Mononuclear cell (primary cell): ENCODE results near the gene NDUFS8. TPM values are rescaled to one million over a fixed set of nuclear protein-coding genes. Genes with fewer than 3 reads are reported as not detected.

Experiments used
- H3K27me3 ChIP-seq: 2 replicates; pipeline ENCODE4 v1.6.0; 2011; ENCODE audit warnings: low read length, control low read depth; ENCODE audit not compliant: insufficient read depth
- H3K4me1 ChIP-seq: 2 replicates; pipeline ENCODE4 v1.5.1; 2011; ENCODE audit warnings: mild to moderate bottlenecking, low read length, control low read depth; ENCODE audit not compliant: insufficient read depth
- H3K4me3 ChIP-seq: 2 replicates; pipeline ENCODE4 v1.5.1; 2011; ENCODE audit warnings: mild to moderate bottlenecking, low read length, moderate library complexity
- H3K9me3 ChIP-seq: 2 replicates; pipeline ENCODE4 v1.5.1; 2011; ENCODE audit warnings: low read depth, mild to moderate bottlenecking, control low read depth, low read length
- total RNA-seq: library from RNA; depleted of rRNA; stranded (reverse); fragments of >200 nt; gene quantifications from one replicate; pipeline ENCODE4 v1.2.3, GENCODE V29; 2012

NDUFS8 gene
- total RNA-seq, 1 donor: 22.1 TPM

GRCh38 chr11:68010090-68011041, 20.1 kb upstream of the NDUFS8 start, which contains the start of gene ALDH3B1:
Gene ALDH3B1, plus strand, starts transcription at chr11:68010327. Its CDS starts 4,971 bp downstream, at chr11:68015298.
- Histone ChIP-seq H3K4me3 (peak within 1 kb of the TSS; percentile 49), H3K9me3 (no peaks in the 10 kb centered on the region), H3K4me1 (peaks cover 78% of the 10 kb centered on the region), H3K27me3 (no peaks in the 10 kb centered on the region)

DNA sequence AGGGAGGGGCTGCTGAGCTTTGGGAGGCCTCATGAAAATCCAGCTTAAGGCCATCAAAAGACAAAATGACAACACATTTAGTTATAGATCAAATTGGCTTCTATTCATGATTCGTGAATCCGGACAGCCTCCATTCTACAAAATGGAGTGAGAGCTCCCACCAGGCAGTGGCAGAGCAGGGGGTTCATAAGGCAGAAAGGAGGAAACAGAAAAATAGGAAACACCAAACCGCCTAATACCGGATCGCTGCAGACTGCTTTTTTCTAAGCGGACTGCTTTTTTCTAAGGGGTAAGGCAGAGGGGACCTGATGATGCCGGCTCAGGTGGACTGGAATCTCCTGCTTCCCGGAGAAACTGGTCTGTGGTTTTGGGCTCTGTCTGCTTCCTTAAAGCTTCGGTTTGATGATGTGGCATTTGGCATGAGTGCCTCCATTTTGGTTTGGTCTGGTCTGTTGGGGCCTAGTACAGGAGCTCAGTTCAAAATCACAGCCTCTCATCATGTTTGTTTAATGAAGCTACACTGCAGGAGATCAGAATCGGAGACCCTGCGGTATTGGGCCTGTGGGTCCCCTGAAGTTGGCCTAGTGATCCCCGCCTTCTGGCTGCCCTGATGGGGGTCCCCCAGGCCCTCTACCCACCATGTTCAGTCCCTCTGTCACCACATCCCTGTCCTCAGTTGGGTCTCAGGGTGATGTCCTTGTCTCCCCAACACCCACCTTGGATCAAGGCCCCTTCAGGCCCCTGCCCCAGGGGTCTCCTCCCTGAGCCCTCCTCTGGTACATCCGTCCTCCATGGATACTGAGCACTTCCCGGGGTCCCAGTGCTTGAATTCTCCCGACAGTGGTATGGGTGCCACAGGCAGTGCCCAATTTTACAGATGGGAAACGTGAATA, 19.2 kb upstream of the NDUFS8 start:
- H3K27me3 ChIP-seq: no peaks in the 10 kb centered on the region
- H3K9me3 ChIP-seq: no peaks in the 10 kb centered on the region
- H3K4me1 ChIP-seq: peaks cover 72% of the 10 kb centered on the region
- H3K4me3 ChIP-seq: peak overlapping the region; percentile 49

DNA sequence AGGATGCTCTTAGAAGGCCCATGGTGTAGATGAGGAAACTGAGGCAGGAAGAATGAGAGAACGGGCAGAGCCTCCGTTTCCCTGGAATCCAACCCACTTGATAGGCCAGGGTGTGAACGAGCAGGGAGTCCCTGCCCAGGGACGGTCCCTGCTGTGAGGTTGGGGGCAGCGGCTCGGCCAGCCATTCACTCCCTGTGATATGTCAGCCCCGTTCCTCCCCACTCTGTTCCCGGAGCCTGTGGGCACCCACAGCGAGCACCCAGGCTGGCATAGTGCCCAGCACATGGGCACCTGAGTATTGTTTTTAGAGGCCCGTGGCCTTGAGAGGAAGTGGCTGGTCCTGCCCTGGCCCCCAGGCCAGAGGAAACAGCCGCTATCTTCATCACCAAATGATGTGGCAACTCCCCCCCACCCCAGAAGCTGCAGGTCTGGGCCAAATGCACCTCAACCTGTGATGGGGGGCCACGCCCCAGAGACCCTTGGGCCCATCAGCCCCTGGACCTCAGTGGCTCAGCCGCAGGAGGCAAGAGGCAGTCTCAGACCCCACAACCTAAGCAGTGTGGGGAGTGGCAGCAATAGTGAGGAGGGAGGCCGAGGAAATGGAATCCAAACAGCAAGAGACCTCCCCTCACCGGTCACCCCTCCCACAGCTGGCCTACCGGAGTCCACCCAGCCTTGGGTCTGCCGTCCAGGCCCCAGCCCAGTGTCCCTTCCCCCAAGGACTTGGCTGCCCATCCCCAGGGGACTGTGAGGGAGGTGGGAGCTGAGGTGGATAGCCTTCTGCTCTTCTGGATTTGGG, 18.2 kb upstream of the NDUFS8 start:
- Histone ChIP-seq H3K4me1 (peaks cover 67% of the 10 kb centered on the region), H3K4me3 (no peak overlapping the region), H3K27me3 (no peaks in the 10 kb centered on the region), H3K9me3 (no peaks in the 10 kb centered on the region)

DNA sequence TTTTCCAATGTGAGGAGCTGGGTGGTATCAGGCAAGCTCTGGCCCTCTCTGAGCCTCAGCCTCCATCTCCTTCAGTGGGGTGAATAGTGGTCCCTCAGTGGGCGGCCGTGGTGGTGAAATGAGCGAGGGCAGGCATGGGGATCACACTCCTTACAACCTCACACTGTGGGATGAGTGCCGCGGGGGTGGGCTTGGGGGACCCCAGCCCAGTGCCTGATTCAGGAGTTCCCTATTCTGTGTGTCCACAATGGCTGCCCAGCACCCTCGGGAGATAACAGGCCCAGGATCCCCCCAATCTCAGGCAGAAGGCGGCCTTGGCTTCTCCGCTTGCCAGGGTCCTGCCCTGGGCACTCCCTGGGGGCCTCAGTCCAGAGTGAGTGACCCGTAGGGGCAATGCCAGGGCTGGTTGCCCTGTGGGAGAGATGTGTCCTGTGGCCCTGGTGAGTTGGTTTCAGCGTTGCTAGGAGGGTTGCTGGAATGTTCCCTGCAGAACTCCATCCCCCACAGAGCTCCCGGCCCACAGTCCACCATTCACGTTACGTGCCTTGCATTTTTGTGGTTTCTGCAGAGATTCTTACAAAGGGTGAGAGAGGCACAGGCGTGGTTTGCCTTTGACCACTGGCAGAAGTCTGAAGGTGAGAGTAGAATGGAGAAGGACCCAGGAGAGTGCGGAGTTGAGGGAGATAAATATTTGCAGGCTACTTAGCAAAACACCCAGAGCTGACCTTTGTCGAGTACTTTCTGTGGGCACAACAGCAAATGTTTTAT, 17.5 kb upstream of the NDUFS8 start:
- H3K4me3 ChIP-seq: no peak overlapping the region
- H3K4me1 ChIP-seq: peaks cover 65% of the 10 kb centered on the region
- no peaks in the 10 kb centered on the region for H3K9me3 ChIP-seq
- no peaks in the 10 kb centered on the region for H3K27me3 ChIP-seq

DNA sequence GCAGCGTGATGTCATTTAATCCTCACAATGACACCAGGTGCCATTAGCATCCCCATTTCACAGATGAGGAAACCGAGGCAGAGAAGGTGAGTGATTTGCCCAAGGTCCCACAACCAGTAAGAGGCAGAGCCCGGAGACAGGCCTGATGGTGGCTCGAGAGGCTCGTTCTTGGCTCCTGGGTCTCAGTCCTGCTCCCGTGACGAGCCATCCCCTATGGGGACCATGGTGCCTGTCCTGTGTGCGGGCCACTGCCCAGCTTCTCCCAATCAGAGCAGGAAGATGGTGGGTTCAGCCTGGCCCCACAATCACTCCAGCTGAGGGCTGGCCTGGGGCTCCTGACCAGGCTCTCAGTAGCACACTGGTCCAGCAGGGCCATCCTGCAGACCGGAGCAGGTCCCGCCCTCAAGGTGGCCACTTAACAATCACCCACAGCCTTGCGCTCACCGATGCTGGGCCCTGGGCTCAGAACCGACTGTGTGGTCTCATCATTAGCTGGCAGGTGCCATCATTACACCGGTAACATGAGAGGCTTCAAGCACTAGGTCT, 16.8 kb upstream of the NDUFS8 start:
- no peak overlapping the region for H3K4me3 ChIP-seq
- no peaks in the 10 kb centered on the region for H3K27me3 ChIP-seq
- no peaks in the 10 kb centered on the region for H3K9me3 ChIP-seq
- peaks cover 59% of the 10 kb centered on the region for H3K4me1 ChIP-seq

DNA sequence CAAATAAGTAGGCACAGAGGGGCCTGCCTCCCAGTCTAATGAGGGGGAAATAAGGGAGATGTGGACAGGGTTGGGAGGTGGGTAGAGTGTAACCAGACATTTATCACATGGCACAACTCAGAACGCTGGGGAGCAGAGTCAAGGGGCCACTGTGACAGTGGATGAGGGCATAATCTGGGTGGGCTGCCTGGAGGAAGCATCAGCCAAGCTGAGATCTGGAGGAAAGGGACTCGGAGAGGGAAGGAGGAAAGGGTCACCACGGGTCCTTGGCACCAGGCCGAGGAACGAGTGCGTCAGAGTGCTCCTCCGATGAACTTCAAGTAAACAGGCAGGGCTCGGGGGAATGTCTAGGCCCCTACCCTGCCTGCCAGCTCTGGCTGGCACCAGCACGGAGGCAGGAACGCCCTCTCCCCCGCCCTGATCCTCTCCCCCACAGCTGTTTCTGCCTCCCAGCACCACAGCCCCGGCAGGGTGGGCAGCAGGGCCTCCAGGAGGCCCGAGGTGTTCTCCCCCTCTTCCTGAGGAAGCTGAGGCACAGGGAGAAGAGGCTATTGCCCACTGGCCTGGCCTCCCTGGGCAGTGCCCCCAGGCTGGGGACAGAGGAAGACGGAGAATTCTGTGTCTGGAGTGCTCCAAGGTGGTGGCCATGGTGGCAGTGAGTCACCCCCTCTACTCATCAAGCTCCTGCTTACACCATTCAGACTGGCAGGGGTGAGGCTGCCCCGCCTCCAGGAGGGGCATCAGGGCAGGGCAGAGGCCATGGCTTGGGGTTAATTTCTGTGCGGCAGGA, 16.1 kb upstream of the NDUFS8 start:
- Histone ChIP-seq H3K4me1 (peaks cover 52% of the 10 kb centered on the region), H3K4me3 (no peak overlapping the region), H3K27me3 (no peaks in the 10 kb centered on the region), H3K9me3 (no peaks in the 10 kb centered on the region)

DNA sequence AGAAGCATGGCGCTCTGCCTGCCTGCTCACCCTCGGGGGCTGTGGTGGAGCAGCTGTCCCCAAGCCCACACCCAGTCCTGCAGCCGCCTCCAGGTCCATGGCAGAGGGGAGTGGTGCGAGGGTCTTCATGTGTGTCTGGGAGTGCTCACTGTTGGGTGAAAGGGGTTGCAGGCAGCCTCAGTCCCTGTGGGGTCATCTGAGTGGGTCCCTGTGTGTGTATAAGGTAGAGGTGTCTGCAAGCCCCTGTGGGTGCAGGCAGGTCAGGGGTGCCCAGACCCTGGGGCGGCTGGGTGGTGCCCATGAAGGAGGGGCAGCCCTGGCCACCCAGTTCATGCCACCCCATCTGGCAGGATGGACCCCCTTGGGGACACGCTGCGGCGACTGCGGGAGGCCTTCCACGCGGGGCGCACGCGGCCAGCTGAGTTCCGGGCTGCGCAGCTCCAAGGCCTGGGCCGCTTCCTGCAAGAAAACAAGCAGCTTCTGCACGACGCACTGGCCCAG, 15.5 kb upstream of the NDUFS8 start:
- Histone ChIP-seq H3K4me3 (no peak overlapping the region), H3K9me3 (no peaks in the 10 kb centered on the region), H3K4me1 (peaks cover 46% of the 10 kb centered on the region), H3K27me3 (no peaks in the 10 kb centered on the region)

GRCh38 chr11:68015467-68015866, 15.0 kb upstream of the NDUFS8 start:
- Histone ChIP-seq H3K27me3 (no peaks in the 10 kb centered on the region), H3K4me1 (peaks cover 41% of the 10 kb centered on the region), H3K4me3 (no peak overlapping the region), H3K9me3 (no peaks in the 10 kb centered on the region)

- peaks cover 33% of the 10 kb centered on the region for H3K4me1 ChIP-seq
- H3K9me3 ChIP-seq: no peaks in the 10 kb centered on the region
- no peak overlapping the region for H3K4me3 ChIP-seq
- H3K27me3 ChIP-seq: no peaks in the 10 kb centered on the region
Measured at GRCh38 chr11:68016161-68016903, 14.1 kb upstream of the NDUFS8 start.

GRCh38 chr11:68016904-68017817, 13.3 kb upstream of the NDUFS8 start:
- Histone ChIP-seq H3K4me3 (no peak overlapping the region), H3K9me3 (no peaks in the 10 kb centered on the region), H3K27me3 (no peaks in the 10 kb centered on the region), H3K4me1 (peaks cover 24% of the 10 kb centered on the region)

DNA sequence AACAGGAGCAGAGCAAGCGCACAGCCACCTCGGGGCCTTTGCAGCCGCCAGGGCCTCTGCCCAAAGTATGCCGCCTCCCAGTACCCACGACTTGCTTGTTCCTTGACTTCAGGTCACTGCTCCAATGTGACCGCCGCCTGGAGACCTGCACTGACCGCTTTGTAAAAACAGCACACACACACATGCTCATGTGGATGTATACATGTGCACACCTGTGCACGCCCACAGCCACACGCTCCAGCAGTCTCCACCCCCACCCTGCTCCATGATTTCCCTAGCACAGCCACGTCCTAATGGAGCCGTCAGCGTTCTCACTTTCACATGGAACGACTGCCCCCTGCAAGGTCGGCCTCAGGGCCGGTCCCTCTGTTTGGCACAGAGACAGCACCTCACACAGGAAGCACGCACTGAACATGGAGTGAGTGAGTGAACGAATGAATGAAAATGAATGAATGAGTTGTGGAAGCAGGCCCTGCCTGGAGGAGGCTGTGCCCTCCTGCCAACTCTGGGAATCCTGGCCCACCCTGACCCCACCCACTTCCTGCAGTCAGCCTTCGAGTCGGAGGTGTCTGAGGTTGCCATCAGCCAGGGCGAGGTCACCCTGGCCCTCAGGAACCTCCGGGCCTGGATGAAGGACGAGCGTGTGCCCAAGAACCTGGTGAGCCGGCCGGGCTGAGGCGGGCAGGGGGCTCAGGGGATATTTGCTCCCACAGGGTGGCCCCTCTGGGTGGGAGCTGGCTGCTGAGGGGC, 12.3 kb upstream of the NDUFS8 start:
- no peaks in the 10 kb centered on the region for H3K27me3 ChIP-seq
- H3K9me3 ChIP-seq: no peaks in the 10 kb centered on the region
- H3K4me1 ChIP-seq: peaks cover 14% of the 10 kb centered on the region
- no peak overlapping the region for H3K4me3 ChIP-seq
